H54 (cell line): ENCODE data around the gene NTRK2.

ENCODE experiments used
- DNase-seq: peaks from one replicate; pipeline ENCODE4 v3.0.0; 2011; ENCODE audit warnings: low spot score, mixed read lengths; ENCODE audit not compliant: insufficient read length
- FAIRE-seq: peaks from 3 replicates; lab custom pipeline; 2011; peaks lifted over from hg19 to GRCh38; lab: Jason Lieb, UNC
- POLR2A ChIP-seq: IDR thresholded peaks from 2 replicates; pipeline ENCODE4 v1.6.1; 2011; ENCODE audit warnings: low read depth, mild to moderate bottlenecking, low read length

NTRK2 gene

GRCh38 chr9:84789463-84789830 is 119.9 kb downstream of the NTRK2 start:
- FAIRE-seq, result no peak
- no peak for DNase-seq
- TF ChIP-seq POLR2A, result no peak

GRCh38 chr9:84791643-84792042 is 122.1 kb downstream of the NTRK2 start:
- TF ChIP-seq POLR2A, result no peak
- no peak for FAIRE-seq
- DNase-seq, result no peak

- FAIRE-seq (no peak), DNase-seq (no peak)
- no peak for TF ChIP-seq POLR2A
Measured at GRCh38 chr9:84793251-84793650, 123.7 kb downstream of the NTRK2 start.

- FAIRE-seq, result no peak
- no peak for TF ChIP-seq POLR2A
- no peak for DNase-seq
Measured at GRCh38 chr9:84794981-84795637, 125.6 kb downstream of the NTRK2 start.

GRCh38 chr9:84796404-84796803 is 126.9 kb downstream of the NTRK2 start:
- TF ChIP-seq POLR2A, result no peak
- FAIRE-seq (no peak), DNase-seq (no peak)

GRCh38 chr9:84799251-84799650 is 129.7 kb downstream of the NTRK2 start:
- no peak for FAIRE-seq
- TF ChIP-seq POLR2A, result no peak
- no peak for DNase-seq

GRCh38 chr9:84804951-84805694 is 135.6 kb downstream of the NTRK2 start:
- FAIRE-seq (no peak), DNase-seq (no peak)
- TF ChIP-seq POLR2A, result no peak

GRCh38 chr9:84807431-84807830 is 137.9 kb downstream of the NTRK2 start:
- no peak for FAIRE-seq
- DNase-seq, result no peak
- no peak for TF ChIP-seq POLR2A

GRCh38 chr9:84807870-84808390 is 138.4 kb downstream of the NTRK2 start:
- DNase-seq (no peak), FAIRE-seq (no peak)
- no peak for TF ChIP-seq POLR2A

GRCh38 chr9:84808416-84808815 is 138.9 kb downstream of the NTRK2 start:
- no peak for TF ChIP-seq POLR2A
- DNase-seq, result no peak
- no peak for FAIRE-seq

GRCh38 chr9:84811072-84811750 is 141.7 kb downstream of the NTRK2 start:
- no peak for TF ChIP-seq POLR2A
- FAIRE-seq, result no peak
- no peak for DNase-seq

GRCh38 chr9:84811751-84812074 is 142.2 kb downstream of the NTRK2 start:
- DNase-seq (no peak), FAIRE-seq (no peak)
- TF ChIP-seq POLR2A, result no peak

GRCh38 chr9:84812355-84812754 is 142.8 kb downstream of the NTRK2 start:
- TF ChIP-seq POLR2A, result no peak
- FAIRE-seq (no peak), DNase-seq (no peak)

GRCh38 chr9:84812847-84813246 is 143.3 kb downstream of the NTRK2 start:
- no peak for TF ChIP-seq POLR2A
- FAIRE-seq (no peak), DNase-seq (no peak)
